PC-3 (cell line): ENCODE data around the gene SDHC.

Experiments
- EZH2 ChIP-seq: fragments of 300-600 bp; sonication (generic); IDR thresholded peaks from one replicate; pipeline ENCODE4 v1.6.1; 2017; ENCODE audit warnings: antibody characterized with exemption, mild to moderate bottlenecking, low read length; ENCODE audit not compliant: unreplicated experiment
- TF ChIP-seq, protein P1 (sequence below): fragments of 300-600 bp; sonication (generic); conservative IDR thresholded peaks from 2 replicates; pipeline ENCODE4 v1.5.1; 2017; ENCODE audit warnings: antibody characterized with exemption, low read depth, mild to moderate bottlenecking, low read length

DNA sequence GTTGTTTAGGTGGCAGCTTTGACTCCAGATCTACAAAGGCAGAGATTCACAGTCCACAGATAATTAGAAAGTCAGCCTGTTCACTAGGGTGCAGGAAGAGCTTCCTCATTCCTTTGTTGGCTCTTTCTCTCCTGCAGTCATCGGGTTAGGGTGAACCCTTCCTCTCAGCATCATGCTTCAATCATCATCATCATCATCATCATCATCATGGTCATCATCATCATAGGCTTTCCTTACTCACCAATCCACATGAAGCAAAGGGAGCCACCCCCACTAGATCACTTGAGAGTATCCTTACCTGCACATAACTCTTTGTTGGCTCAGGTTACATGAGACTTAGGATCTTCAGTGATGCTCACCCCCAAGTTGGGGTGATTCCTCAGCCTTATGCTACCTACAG is 23.4 kb upstream of the SDHC start:
- TF ChIP-seq EZH2 = no peak
- TF ChIP-seq, protein P1, sequence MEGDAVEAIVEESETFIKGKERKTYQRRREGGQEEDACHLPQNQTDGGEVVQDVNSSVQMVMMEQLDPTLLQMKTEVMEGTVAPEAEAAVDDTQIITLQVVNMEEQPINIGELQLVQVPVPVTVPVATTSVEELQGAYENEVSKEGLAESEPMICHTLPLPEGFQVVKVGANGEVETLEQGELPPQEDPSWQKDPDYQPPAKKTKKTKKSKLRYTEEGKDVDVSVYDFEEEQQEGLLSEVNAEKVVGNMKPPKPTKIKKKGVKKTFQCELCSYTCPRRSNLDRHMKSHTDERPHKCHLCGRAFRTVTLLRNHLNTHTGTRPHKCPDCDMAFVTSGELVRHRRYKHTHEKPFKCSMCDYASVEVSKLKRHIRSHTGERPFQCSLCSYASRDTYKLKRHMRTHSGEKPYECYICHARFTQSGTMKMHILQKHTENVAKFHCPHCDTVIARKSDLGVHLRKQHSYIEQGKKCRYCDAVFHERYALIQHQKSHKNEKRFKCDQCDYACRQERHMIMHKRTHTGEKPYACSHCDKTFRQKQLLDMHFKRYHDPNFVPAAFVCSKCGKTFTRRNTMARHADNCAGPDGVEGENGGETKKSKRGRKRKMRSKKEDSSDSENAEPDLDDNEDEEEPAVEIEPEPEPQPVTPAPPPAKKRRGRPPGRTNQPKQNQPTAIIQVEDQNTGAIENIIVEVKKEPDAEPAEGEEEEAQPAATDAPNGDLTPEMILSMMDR = no peak
